SK-N-SH treated with all-trans-retinoic acid at 6 μM for 48 hours (cell line): Measurements from ENCODE around the gene AVEN.

Source experiments
- ATAC-seq: fragments of 200-7000 bp; cut with Tn5 transposase; 3 replicates; pipeline ENCODE4 v1.9.1; 2020; ENCODE audit warnings: mild to moderate bottlenecking, moderate library complexity
- ARNTL ChIP-seq: fragments of 450-650 bp; formaldehyde crosslinking; IDR thresholded peaks from 2 replicates; pipeline ENCODE4 v1.5.0; 2020; ENCODE audit warnings: low read depth, mild to moderate bottlenecking, moderate library complexity, borderline replicate concordance
- BACH2 ChIP-seq: fragments of 250-450 bp; sonication (Bioruptor Pico); IDR thresholded peaks from 2 replicates; pipeline ENCODE4 v1.9.0; 2021; ENCODE audit warnings: mild to moderate bottlenecking, borderline replicate concordance
- CSDC2 ChIP-seq: fragments of 250-450 bp; sonication (Bioruptor Pico); IDR thresholded peaks from 2 replicates; pipeline ENCODE4 v1.5.0; 2020; ENCODE audit warnings: mild to moderate bottlenecking, moderate library complexity
- ESRRG ChIP-seq: fragments of 250-450 bp; sonication (Bioruptor Pico); IDR thresholded peaks from 2 replicates; pipeline ENCODE4 v1.6.1; 2021; ENCODE audit warnings: mild to moderate bottlenecking
- GLIS3 ChIP-seq: fragments of 250-450 bp; sonication (Bioruptor Pico); IDR thresholded peaks from 2 replicates; pipeline ENCODE4 v1.5.0; 2020; ENCODE audit warnings: mild to moderate bottlenecking, moderate library complexity
- OSR1 ChIP-seq: fragments of 250-450 bp; sonication (Bioruptor Pico); IDR thresholded peaks from 2 replicates; pipeline ENCODE4 v1.8.0; 2022; ENCODE audit warnings: moderate library complexity, mild to moderate bottlenecking, inconsistent platforms
- PPARA ChIP-seq: fragments of 250-450 bp; sonication (Bioruptor Pico); IDR thresholded peaks from 2 replicates; pipeline ENCODE4 v1.5.0; 2020; ENCODE audit warnings: mild to moderate bottlenecking, borderline replicate concordance
- RARB ChIP-seq: fragments of 250-450 bp; sonication (Bioruptor Pico); IDR thresholded peaks from 2 replicates; pipeline ENCODE4 v1.8.0; 2021; ENCODE audit warnings: mild to moderate bottlenecking, moderate library complexity
- SNAI2 ChIP-seq: fragments of 250-450 bp; sonication (Bioruptor Pico); IDR thresholded peaks from 2 replicates; pipeline ENCODE4 v1.5.0; 2020; ENCODE audit warnings: mild to moderate bottlenecking, moderate library complexity
- TCF4 ChIP-seq: fragments of 250-450 bp; sonication (Bioruptor Pico); IDR thresholded peaks from 2 replicates; pipeline ENCODE4 v1.8.0; 2021; ENCODE audit warnings: mild to moderate bottlenecking, moderate library complexity, borderline replicate concordance
- TOX ChIP-seq: fragments of 250-450 bp; sonication (Bioruptor Pico); IDR thresholded peaks from 2 replicates; pipeline ENCODE4 v1.8.0; 2021; ENCODE audit warnings: mild to moderate bottlenecking, moderate library complexity, borderline replicate concordance
- ZC3H10 ChIP-seq: fragments of 250-450 bp; sonication (Bioruptor Pico); IDR thresholded peaks from 2 replicates; pipeline ENCODE4 v1.5.1; 2021; ENCODE audit warnings: mild to moderate bottlenecking, moderate library complexity
- ZFP3 ChIP-seq: fragments of 250-450 bp; sonication (Bioruptor Pico); IDR thresholded peaks from 2 replicates; pipeline ENCODE4 v1.5.0; 2020; ENCODE audit warnings: mild to moderate bottlenecking, moderate library complexity
- ZFP30 ChIP-seq: fragments of 450-650 bp; formaldehyde crosslinking; IDR thresholded peaks from 2 replicates; pipeline ENCODE4 v1.5.0; 2022; ENCODE audit warnings: mild to moderate bottlenecking, moderate library complexity
- ZNF565 ChIP-seq: fragments of 450-650 bp; formaldehyde crosslinking; conservative IDR thresholded peaks from 2 replicates; pipeline ENCODE4 v1.5.0; 2020; ENCODE audit warnings: low read depth, mild to moderate bottlenecking, moderate library complexity
- ZNF70 ChIP-seq: fragments of 450-650 bp; formaldehyde crosslinking; IDR thresholded peaks from 2 replicates; pipeline ENCODE4 v1.5.0; 2020; ENCODE audit warnings: mild to moderate bottlenecking, moderate library complexity
- ZNF8 ChIP-seq: fragments of 450-650 bp; formaldehyde crosslinking; IDR thresholded peaks from 2 replicates; pipeline ENCODE4 v1.5.0; 2020; ENCODE audit warnings: mild to moderate bottlenecking, moderate library complexity
- TF ChIP-seq, protein P1 (sequence below): fragments of 250-450 bp; sonication (Bioruptor Pico); IDR thresholded peaks from 2 replicates; pipeline ENCODE4 v1.5.0; 2020; ENCODE audit warnings: mild to moderate bottlenecking, moderate library complexity
- TF ChIP-seq, protein P2 (sequence below): fragments of 250-450 bp; sonication (Bioruptor Pico); IDR thresholded peaks from 2 replicates; pipeline ENCODE4 v1.8.0; 2021; ENCODE audit warnings: low read depth, mild to moderate bottlenecking, moderate library complexity, borderline replicate concordance
- TF ChIP-seq, protein P3 (sequence below): fragments of 250-450 bp; sonication (Bioruptor Pico); IDR thresholded peaks from 2 replicates; pipeline ENCODE4 v1.5.1; 2020; ENCODE audit warnings: low read depth, mild to moderate bottlenecking, moderate library complexity
- TF ChIP-seq, protein P4 (sequence below): fragments of 250-450 bp; sonication (Bioruptor Pico); IDR thresholded peaks from 2 replicates; pipeline ENCODE4 v1.8.0; 2020; ENCODE audit warnings: mild to moderate bottlenecking, moderate library complexity, borderline replicate concordance

AVEN gene

DNA sequence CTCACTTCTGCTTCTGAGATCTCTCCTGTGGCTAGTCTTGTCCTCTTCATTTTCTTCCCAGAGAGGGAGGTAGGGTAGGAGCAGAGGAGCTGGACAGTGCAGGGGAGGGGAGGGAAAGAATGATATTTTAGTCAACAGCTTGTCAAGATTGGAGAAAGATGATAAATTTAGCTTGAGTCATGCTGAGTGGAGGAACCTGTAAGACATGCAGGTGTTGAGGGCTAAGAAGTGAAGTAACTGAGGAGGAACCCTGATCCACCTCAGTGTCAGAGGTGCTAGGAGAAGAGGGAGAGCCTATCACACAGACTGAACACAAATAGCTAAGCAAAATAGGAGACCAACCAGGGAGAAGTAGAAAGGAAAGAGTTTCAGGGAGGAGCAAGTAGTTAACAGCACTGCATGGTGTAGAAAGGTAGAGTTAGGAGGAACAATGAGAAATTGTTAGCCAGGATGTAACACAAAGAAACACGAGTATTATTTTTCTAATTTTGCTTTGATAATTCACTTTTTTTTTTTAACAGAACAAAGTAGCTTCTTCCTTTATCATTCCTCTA is 178.9 kb downstream of the AVEN start:
- TF ChIP-seq ZFP30 (no peak), RARB (no peak), ZNF70 (CRISPR knock-in tag) (no peak)
- TF ChIP-seq, protein P1, sequence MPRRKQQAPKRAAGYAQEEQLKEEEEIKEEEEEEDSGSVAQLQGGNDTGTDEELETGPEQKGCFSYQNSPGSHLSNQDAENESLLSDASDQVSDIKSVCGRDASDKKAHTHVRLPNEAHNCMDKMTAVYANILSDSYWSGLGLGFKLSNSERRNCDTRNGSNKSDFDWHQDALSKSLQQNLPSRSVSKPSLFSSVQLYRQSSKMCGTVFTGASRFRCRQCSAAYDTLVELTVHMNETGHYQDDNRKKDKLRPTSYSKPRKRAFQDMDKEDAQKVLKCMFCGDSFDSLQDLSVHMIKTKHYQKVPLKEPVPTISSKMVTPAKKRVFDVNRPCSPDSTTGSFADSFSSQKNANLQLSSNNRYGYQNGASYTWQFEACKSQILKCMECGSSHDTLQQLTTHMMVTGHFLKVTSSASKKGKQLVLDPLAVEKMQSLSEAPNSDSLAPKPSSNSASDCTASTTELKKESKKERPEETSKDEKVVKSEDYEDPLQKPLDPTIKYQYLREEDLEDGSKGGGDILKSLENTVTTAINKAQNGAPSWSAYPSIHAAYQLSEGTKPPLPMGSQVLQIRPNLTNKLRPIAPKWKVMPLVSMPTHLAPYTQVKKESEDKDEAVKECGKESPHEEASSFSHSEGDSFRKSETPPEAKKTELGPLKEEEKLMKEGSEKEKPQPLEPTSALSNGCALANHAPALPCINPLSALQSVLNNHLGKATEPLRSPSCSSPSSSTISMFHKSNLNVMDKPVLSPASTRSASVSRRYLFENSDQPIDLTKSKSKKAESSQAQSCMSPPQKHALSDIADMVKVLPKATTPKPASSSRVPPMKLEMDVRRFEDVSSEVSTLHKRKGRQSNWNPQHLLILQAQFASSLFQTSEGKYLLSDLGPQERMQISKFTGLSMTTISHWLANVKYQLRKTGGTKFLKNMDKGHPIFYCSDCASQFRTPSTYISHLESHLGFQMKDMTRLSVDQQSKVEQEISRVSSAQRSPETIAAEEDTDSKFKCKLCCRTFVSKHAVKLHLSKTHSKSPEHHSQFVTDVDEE (CRISPR knock-in tag): no peak
- no peak for ATAC-seq

DNA sequence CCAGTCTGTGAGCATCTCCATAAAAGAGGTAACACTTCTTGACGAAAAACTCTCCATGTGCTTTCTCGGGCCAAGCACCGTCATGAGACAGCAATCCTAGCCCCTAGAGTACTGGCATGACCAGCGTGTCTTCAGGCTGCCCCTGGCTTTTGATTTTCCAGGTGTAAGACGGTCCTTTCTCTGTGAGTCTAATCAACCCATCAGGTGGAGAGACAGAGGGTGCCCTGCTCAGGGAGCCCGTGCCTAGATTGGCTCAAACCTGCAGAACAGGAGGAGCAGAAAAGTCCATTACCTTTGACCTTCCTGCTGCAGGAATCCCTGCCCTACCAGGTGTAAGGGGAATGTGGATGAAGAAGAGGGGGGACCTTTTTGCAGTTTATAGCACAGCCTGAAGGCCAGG is 180.2 kb downstream of the AVEN start:
- no peak for TF ChIP-seq ESRRG (CRISPR knock-in tag)
- no peak for TF ChIP-seq SNAI2
- no peak for TF ChIP-seq TCF4 (CRISPR knock-in tag)
- no peak for TF ChIP-seq ARNTL (CRISPR knock-in tag)
- TF ChIP-seq, protein P2, sequence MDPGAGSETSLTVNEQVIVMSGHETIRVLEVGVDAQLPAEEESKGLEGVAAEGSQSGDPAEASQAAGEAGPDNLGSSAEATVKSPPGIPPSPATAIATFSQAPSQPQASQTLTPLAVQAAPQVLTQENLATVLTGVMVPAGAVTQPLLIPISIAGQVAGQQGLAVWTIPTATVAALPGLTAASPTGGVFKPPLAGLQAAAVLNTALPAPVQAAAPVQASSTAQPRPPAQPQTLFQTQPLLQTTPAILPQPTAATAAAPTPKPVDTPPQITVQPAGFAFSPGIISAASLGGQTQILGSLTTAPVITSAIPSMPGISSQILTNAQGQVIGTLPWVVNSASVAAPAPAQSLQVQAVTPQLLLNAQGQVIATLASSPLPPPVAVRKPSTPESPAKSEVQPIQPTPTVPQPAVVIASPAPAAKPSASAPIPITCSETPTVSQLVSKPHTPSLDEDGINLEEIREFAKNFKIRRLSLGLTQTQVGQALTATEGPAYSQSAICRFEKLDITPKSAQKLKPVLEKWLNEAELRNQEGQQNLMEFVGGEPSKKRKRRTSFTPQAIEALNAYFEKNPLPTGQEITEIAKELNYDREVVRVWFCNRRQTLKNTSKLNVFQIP: no peak
- TF ChIP-seq, protein P1 (CRISPR knock-in tag): no peak
- ATAC-seq: no peak

DNA sequence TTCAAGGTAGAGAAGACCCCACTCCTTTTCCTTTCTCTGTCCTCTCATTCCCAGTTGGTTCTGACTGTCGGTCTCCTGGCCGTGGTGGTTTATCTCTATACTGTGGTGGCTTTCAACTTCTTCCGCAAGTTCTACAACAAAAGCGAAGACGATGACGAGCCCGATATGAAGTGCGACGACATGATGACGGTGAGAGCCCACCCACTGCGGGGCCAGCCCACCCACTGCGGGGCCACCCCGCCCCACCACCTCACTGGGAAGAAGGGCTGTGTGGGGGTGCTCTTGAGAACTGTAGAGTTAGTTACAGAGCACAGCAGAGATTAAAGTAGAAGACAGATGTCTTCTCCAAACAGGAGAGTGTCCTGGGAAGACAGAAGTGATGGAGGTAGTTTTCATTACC is 181.3 kb downstream of the AVEN start:
- ATAC-seq: no peak
- TF ChIP-seq SNAI2 (no peak), ZNF565 (no peak), ZC3H10 (CRISPR knock-in tag) (no peak), OSR1 (CRISPR knock-in tag) (no peak), GLIS3 (CRISPR knock-in tag) (no peak), TCF4 (CRISPR knock-in tag) (no peak), BACH2 (CRISPR knock-in tag) (no peak), PPARA (CRISPR knock-in tag) (no peak), CSDC2 (CRISPR knock-in tag) (no peak), ZFP3 (no peak), ESRRG (CRISPR knock-in tag) (no peak), TOX (CRISPR knock-in tag) (no peak), ARNTL (CRISPR knock-in tag) (no peak), ZNF8 (CRISPR knock-in tag) (no peak), RARB (no peak)
- TF ChIP-seq, protein P3, sequence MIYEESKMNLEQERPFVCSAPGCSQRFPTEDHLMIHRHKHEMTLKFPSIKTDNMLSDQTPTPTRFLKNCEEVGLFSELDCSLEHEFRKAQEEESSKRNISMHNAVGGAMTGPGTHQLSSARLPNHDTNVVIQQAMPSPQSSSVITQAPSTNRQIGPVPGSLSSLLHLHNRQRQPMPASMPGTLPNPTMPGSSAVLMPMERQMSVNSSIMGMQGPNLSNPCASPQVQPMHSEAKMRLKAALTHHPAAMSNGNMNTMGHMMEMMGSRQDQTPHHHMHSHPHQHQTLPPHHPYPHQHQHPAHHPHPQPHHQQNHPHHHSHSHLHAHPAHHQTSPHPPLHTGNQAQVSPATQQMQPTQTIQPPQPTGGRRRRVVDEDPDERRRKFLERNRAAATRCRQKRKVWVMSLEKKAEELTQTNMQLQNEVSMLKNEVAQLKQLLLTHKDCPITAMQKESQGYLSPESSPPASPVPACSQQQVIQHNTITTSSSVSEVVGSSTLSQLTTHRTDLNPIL: no peak
- TF ChIP-seq, protein P2: no peak
- TF ChIP-seq, protein P4, sequence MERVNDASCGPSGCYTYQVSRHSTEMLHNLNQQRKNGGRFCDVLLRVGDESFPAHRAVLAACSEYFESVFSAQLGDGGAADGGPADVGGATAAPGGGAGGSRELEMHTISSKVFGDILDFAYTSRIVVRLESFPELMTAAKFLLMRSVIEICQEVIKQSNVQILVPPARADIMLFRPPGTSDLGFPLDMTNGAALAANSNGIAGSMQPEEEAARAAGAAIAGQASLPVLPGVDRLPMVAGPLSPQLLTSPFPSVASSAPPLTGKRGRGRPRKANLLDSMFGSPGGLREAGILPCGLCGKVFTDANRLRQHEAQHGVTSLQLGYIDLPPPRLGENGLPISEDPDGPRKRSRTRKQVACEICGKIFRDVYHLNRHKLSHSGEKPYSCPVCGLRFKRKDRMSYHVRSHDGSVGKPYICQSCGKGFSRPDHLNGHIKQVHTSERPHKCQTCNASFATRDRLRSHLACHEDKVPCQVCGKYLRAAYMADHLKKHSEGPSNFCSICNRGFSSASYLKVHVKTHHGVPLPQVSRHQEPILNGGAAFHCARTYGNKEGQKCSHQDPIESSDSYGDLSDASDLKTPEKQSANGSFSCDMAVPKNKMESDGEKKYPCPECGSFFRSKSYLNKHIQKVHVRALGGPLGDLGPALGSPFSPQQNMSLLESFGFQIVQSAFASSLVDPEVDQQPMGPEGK (CRISPR knock-in tag): no peak
- TF ChIP-seq, protein P1 (CRISPR knock-in tag): no peak
